ENCODE measurements around the gene CCDC88B. TPM values are rescaled to one million over a fixed set of nuclear protein-coding genes. Genes with fewer than 3 reads are reported as not detected.

Gene CCDC88B, protein sequence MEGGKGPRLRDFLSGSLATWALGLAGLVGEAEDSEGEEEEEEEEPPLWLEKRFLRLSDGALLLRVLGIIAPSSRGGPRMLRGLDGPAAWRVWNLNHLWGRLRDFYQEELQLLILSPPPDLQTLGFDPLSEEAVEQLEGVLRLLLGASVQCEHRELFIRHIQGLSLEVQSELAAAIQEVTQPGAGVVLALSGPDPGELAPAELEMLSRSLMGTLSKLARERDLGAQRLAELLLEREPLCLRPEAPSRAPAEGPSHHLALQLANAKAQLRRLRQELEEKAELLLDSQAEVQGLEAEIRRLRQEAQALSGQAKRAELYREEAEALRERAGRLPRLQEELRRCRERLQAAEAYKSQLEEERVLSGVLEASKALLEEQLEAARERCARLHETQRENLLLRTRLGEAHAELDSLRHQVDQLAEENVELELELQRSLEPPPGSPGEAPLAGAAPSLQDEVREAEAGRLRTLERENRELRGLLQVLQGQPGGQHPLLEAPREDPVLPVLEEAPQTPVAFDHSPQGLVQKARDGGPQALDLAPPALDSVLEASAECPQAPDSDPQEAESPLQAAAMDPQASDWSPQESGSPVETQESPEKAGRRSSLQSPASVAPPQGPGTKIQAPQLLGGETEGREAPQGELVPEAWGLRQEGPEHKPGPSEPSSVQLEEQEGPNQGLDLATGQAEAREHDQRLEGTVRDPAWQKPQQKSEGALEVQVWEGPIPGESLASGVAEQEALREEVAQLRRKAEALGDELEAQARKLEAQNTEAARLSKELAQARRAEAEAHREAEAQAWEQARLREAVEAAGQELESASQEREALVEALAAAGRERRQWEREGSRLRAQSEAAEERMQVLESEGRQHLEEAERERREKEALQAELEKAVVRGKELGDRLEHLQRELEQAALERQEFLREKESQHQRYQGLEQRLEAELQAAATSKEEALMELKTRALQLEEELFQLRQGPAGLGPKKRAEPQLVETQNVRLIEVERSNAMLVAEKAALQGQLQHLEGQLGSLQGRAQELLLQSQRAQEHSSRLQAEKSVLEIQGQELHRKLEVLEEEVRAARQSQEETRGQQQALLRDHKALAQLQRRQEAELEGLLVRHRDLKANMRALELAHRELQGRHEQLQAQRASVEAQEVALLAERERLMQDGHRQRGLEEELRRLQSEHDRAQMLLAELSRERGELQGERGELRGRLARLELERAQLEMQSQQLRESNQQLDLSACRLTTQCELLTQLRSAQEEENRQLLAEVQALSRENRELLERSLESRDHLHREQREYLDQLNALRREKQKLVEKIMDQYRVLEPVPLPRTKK (N-terminal part only)
- total RNA-seq, result 11.5 TPM
- long read RNA-seq, partial matches to known transcripts, result 3 of 4 reads
- long read RNA-seq, other reads (novel, unspliced or antisense), result 0 of 4 reads

DNA sequence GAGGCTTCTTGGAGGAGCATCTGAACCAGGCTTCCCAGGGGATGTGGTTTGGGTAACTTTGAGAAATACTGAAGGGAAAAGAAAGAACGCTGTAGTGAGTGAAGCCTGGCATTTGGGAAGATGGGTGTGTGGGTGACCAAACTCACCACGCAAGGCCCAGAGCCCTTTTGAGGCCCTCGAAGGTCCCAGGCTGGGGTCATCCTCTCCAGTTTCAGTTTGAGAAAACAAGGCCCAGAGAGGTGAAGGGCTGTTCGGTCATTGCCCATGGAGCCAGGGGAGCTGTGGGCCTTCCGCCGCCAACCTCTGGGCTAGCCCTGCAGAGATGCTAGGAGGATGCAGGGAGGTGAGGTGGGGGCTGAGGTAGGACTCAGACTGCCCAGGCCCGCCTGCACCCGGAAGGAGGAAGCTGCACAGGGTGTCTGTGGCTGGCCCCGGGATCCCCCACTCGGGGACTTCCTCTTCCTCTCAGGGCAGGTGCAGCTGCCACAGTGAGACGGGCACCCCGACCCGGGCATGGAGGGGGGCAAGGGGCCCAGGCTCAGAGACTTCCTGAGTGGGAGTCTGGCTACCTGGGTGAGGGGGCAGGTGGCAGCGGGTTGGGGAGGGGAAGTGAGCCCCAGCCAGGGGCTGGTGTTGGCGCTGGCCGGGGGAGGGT, at the start of gene CCDC88B:
Gene CCDC88B (plus strand): TSS at position 451 of the 655 bp plus-strand sequence. CDS start 63 bp downstream, at position 514.
- DNase-seq (ENCODE audit: low spot score), result no peak

DNA sequence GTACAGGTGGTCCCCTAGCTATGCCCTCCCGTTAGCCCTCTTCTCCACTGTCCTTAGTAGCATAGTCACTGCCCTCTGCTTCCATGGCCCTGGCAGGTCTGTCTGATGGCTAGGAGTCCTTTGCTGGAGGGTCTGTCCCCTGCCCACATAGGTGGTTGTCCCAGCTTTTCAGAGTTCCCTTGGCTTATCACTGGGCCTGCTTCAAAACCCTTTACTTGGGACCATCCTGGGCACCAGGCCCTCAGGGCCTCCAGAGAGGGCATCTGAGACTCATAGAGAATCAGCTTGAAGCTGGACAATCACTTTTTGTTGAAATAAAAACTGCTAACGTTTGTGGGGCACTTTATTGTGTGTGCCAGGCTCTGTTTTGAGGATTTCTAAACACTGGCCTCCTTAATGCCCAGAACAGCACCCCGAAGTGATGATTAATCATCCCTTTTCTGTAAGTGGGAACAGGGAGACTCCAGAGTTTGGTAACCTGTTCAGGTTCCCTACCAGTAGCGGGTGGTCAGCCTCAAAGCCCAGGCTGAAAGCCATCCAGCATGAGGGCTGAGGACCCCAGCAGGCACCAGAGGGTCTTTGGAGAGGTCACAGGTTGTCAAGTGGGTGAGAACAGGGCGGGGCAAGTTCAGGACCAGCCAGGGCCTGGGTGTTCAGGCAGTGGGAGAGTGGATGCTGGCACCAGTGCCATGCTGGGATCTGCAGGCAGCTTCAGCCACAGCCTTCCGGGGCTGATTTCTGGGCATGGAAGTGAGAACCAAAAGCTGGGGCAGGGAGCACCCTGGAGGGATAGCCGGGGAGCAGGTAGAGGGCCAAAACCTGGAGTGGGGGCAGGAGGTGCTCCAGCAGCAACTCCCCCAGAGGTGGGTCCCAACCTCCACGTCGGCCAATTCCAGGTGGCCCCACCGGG, 49.4 kb upstream of the CCDC88B start:
- DNase-seq (ENCODE audit: low spot score), result no peak

DNA sequence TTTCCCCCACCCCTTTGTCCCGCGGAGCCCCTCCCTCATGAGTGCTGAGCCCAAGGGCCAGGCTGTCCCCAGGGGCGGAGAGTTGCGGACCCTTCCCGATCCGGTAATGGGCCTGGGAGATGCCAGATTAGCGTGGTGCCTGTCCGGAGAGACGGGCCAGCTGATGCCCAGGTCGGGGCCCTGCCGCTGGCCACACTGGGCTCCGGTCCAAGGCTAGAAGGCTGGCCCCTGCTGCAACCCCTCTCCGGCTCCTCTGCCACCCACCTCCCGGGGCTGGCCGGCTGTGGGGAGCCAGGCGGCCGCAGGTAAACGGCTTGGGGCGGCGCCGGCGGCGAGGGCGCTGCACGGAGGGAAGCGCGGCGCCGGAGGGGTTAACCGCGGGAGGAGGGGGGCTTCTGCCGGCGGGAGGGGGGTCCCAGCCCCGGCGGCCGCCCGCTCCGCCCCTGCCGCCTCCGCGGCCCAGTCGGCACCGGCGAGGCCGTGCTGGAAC, 48.7 kb upstream of the CCDC88B start, which contains the start of gene KCNK4:
Gene KCNK4 (plus strand): TSS at position 41 of the 490 bp plus-strand sequence. CDS start 1,717 bp downstream, outside the sequence.
- DNase-seq (ENCODE audit: low spot score), result no peak

GRCh38 chr11:64291752-64292459, 48.1 kb upstream of the CCDC88B start:
- no peak for DNase-seq (ENCODE audit: low spot score)

DNA sequence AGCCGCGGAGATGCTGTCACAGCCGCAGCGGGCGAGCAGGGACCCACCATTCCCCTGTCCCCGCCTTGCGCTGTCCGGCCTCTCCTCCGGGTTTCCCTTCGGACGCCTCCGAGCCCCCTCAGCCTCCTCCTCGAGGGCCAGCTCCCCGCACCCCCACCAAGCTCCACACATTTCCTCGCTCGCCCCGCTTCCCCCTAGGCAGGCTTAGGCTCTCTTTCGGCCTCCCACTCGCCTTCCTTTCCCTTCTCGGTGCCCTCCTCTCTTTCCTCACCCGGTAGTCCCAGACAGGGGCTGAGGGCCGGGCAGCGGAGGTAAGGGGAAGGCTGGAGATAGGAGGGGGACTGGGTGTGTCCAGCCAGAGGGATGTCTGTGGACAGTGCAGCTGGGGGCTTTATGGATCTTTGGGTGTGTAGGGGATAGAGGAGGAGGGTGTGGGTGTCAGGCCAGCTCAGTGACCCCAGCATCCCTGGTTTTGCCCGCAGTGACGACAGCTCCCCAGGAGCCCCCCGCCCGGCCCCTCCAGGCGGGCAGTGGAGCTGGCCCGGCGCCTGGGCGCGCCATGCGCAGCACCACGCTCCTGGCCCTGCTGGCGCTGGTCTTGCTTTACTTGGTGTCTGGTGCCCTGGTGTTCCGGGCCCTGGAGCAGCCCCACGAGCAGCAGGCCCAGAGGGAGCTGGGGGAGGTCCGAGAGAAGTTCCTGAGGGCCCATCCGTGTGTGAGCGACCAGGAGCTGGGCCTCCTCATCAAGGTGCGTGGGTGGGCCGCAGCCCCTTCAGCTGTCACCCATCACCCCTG, 47.3 kb upstream of the CCDC88B start:
- DNase-seq (ENCODE audit: low spot score), result no peak

- no peak for DNase-seq (ENCODE audit: low spot score)
These were observed 45.2 kb upstream of the CCDC88B start for GRCh38 chr11:64294774-64295173.

- no peak for DNase-seq (ENCODE audit: low spot score)
These were observed 44.2 kb upstream of the CCDC88B start for GRCh38 chr11:64295760-64296159.

- no peak for DNase-seq (ENCODE audit: low spot score)
These were observed 43.8 kb upstream of the CCDC88B start for GRCh38 chr11:64296236-64296635.

DNA sequence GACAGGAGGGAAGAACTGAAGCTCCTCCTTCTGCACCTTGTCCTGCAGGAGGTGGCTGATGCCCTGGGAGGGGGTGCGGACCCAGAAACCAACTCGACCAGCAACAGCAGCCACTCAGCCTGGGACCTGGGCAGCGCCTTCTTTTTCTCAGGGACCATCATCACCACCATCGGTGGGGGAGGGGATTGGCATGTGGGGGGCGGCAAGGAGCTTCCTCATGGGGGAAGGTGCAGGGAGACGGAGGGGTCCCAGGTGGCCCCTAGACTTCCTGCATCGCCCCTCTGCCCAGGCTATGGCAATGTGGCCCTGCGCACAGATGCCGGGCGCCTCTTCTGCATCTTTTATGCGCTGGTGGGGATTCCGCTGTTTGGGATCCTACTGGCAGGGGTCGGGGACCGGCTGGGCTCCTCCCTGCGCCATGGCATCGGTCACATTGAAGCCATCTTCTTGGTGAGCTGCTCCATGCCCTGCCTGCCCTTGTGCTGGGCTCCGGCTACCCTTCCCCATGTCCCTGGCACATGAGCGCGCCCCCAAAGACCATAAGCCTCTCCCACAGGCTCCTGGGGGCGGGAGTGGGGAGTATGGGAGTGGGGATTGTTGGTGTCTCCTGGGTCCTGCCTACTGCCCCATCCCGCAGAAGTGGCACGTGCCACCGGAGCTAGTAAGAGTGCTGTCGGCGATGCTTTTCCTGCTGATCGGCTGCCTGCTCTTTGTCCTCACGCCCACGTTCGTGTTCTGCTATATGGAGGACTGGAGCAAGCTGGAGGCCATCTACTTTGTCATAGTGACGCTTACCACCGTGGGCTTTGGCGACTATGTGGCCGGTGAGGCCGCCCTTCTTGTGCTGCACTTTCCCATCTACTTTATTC, 42.9 kb upstream of the CCDC88B start:
- DNase-seq (ENCODE audit: low spot score), result no peak

- no peak for DNase-seq (ENCODE audit: low spot score)
These were observed 42.2 kb upstream of the CCDC88B start for GRCh38 chr11:64297699-64298358.

DNA sequence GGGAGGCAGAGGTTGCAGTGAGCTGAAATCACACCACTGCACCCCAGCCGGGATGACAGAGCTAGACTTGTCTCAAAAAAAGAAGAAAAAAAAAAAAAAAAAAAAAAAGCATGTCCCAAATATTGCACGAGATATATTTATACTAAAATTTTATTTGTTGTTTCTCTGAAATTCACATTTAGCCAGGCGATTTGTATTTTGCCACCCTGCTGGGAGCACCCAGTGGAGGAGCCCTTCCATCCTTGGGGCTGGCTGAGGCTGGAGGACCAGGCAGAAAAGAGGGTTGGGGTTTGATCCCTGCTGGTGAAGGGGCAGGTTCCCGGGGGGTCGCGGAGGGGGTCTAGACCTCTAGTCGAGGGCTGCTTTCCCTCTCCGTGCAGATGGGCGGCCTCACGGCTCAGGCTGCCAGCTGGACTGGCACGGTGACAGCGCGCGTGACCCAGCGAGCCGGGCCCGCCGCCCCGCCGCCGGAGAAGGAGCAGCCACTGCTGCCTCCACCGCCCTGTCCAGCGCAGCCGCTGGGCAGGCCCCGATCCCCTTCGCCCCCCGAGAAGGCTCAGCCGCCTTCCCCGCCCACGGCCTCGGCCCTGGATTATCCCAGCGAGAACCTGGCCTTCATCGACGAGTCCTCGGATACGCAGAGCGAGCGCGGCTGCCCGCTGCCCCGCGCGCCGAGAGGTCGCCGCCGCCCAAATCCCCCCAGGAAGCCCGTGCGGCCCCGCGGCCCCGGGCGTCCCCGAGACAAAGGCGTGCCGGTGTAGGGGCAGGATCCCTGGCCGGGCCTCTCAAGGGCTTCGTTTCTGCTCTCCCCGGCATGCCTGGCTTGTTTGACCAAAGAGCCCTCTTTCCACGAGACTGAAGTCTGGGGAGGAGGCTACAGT, 40.8 kb upstream of the CCDC88B start:
- DNase-seq (ENCODE audit: low spot score), result no peak

DNA sequence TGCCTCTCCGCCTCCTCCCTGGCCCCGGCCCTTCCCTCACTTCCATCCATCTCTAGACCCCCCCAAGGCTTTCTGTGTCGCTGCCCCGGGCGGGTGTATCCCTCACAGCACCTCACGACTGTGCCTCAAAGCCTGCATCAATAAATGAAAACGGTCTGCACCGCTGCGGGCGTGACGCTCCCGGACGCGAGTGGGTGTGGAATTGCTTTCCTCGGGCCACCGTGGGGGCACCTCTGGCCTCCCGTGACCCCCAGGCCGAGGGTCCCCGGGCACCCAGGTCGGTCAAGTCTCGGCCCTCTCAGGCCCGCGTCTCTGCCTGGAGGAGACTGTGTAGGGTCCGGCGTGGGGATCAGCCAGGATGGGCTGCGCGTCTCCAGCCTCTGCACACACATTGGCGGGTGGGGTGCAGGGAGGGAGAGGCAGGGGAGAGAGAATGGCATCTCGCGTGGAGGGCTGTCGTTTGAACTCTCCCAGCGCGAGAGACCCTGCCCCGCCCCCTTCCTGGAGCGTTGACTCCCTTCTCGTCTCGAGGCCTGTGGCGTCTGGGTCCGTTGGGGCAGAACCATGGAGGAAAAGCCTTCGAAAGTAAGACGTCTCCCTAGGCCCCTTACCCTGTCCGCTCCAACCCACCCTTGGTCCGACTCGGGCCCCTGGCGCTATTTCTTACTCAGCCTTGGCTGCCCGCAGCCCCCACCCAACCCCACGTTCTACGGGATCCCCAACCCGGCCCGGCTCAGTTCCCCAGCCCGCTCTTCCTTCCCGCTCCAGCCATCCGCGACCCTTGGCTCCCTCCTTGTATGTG, 40.0 kb upstream of the CCDC88B start, which contains the start of gene CATSPERZ:
Gene CATSPERZ (plus strand): TSS at position 512 of the 802 bp plus-strand sequence. CDS start 53 bp downstream, at position 565.
- no peak for DNase-seq (ENCODE audit: low spot score)

DNA sequence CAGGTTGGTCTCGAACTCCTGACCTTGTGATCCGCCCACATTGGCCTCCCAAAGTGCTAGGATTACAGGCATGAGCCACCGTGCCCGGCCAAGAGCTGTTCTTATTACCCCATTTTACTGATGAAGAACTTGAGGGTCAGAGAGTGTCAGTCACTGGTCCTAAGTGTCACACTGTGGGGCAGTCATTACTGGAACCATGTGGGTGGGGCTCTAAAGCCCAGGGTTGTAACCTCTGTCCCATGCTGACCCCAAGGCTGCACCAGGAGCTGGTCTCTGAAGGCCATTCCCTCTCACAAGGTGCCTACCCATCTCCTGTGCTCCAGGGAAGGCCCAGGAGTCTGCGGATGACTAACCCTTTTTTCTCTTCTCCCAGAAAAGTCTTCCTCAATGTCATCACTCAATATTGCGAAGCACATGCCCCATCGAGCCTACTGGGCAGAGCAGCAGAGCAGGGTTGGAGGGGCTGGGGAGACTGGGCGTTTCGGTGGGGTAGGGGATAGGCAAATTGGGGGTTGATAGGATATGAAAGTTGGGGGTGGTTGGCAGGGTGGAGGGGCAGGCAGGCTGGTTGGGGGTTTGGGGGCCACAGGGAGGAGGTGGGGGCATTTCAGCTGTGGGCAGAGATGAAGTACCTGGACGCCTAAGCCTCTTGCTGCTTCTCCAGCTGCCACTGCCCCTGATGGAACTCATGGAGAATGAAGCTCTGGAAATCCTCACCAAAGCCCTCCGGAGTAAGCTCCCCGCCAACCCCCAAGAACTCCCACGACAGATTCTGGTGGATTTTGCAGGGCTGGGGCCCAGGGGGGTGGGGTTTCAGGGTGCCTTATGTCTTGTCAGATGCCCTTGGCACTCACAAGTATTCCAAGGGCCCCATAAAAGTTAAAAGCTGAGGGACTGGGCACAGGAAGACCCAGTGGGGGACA, 36.6 kb upstream of the CCDC88B start:
- DNase-seq (ENCODE audit: low spot score), result no peak
